Measurements from ENCODE around the gene COTL1.
"Not testable (repeated sequence)": the region's sequence is repeated elsewhere in the genome, so short reads cannot be mapped to it uniquely, and the experiment has no call there.

The COTL1 gene

DNA sequence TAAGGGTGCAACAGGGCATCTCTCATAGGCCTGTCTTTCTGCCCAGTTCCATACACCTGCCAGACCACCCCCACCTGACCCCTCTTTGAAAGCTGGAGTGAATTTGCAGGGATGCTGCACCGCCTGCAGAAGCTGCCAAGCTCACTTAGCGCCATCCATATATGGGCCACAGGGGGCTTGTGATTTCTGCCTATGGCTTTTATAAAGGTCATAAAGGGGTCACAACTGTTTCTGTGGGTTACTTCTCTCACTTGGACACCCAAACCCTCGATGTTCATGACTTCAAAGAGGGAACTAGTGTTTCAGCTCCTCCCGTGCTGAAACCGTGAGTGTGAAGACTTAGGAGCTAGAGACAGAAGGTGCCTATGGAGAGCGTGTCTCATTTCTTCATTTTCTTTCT is 89.6 kb downstream of the COTL1 start:
- DNase-seq (ENCODE audit: low read depth) = no peak

DNA sequence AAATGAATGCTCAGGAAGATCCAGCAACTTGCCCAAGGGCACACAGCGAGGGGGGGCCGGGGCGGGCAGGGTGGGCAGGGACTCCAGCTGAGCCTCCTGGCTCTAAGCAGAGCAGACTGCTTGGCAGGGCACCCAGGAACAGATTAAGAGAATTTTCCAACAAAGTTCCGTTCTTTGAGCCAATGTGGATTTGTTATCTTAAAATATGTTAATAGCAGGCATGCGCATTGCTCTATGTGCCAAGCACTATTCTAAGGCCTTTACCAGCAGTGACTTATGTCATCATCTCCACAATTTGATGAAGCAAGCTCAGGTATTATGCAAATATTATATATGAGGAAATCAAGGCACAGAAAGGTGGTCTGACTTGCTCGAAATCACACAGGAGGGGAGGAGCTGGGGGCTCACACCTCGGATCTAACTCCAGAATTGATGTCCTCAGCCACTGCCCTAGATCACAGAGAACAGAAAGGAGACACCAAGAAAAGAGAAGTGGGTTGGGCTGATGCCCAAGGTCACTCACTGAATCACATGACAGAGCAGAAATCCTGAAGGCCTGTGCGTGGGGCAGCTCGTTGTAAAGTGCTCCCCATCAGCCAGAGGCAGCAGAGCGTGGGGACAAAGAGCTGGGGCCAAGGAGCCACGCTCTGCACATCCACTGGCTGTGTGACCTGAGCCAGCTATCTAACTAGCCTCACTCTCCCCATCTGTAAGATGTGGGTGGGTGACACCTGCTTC is 90.2 kb downstream of the COTL1 start:
- no peak for DNase-seq (ENCODE audit: low read depth)

DNA sequence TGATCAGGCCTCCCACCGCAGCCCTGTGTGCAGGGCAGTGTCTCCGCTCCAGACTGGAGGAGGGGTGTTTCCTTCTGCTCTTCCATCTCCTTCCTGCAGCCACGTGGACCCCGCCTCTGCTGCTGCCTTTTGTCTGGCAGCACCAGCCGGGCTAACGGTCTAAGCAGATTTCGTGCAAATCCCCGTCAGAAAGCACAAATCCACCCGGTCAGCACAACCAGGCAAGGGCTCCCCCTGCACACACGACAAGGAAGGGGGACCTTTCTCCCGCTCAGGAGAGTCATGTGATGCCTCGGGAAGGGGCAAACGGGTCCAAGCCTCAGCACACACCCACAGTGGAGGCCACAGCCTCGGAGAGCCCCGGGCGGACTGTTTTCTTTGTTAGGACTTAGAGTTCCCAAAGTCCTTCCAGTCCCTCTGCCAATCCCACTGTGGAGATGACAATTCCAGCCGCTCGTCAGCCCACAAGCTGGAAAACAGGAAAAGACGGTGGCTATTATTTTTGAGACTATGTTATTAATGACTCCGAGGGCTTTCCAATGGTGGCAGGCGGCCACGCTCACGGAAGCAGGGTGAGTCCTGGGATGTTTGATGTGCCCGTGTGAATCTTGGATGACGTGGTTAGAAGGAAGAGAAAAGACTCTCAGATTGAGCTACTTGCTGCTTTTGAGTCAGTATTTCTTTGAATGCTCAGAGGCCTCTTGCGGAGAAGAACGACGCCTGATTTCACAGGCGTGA is 90.9 kb downstream of the COTL1 start:
- no peak for DNase-seq (ENCODE audit: low read depth)

DNA sequence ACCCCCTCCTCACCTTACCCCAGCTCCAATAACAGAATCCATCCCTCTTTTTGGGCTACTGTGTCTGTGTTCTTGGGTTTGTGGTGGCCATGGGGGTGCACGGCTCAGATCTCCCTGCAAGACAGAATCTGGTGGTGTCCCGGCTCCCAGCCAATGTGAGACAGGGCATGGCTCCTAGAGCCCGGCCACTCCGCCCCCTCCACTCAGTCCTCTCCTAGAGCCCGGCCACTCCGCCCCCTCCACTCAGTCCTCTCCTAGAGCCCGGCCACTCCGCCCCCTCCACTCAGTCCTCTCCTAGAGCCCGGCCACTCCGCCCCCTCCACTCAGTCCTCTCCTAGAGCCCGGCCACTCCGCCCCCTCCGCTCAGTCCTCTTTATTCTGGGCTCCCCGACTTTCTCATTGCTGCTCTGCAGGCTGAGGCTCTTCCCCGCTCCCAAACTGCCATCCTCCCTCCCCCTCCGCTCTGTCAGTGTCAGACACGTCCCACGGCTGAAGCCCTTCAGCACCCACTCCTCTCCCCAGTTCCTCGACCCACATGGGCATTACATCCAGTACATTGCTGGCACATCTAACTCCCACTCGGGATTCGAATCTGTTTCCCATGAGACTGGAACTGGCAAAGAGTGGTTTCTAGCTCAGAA is 92.8 kb downstream of the COTL1 start:
- DNase-seq (ENCODE audit: low read depth) = not testable (repeated sequence)

DNA sequence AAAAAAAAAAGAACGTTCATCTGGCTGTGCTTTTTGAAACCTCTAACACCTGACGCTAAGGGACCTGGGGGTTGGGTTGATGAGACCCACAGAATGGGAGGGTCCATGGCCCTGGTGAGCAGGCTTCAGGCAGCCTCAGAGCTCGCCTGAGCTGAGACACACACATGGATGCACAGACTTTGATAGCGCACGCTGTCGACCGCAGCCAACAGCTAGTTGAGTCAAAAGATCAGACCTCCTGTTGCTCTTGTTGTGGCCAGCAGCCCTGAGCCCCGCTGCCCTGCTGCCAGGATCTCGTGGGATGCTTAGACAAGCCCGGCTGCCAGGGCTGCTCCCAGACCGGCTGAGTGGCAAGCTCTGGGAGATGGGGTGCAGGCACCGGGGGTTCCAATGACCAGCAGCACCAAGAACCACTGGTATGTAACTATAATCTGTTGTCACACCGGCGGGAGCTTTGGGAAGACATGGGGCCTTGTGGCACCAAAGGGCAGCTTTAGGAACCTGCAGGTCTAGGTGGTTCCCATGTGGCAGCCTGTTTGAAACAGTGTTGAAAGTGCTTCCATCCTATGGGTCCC is 93.4 kb downstream of the COTL1 start:
- DNase-seq (ENCODE audit: low read depth) = no peak

DNA sequence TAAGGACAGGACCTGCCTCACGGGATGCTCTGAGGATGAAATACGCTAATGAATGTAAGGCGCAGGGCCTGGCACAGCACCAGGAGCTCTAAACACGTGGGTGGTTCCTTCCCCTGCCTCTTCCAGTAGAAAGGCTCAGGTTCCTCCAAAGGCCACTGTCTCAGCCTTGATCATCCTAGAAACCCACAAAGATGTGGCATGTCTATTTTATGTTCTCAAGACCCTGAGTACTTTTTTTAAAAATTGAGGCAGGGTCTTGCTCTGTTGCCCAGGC is 96.4 kb downstream of the COTL1 start:
- DNase-seq (ENCODE audit: low read depth) = no peak

DNA sequence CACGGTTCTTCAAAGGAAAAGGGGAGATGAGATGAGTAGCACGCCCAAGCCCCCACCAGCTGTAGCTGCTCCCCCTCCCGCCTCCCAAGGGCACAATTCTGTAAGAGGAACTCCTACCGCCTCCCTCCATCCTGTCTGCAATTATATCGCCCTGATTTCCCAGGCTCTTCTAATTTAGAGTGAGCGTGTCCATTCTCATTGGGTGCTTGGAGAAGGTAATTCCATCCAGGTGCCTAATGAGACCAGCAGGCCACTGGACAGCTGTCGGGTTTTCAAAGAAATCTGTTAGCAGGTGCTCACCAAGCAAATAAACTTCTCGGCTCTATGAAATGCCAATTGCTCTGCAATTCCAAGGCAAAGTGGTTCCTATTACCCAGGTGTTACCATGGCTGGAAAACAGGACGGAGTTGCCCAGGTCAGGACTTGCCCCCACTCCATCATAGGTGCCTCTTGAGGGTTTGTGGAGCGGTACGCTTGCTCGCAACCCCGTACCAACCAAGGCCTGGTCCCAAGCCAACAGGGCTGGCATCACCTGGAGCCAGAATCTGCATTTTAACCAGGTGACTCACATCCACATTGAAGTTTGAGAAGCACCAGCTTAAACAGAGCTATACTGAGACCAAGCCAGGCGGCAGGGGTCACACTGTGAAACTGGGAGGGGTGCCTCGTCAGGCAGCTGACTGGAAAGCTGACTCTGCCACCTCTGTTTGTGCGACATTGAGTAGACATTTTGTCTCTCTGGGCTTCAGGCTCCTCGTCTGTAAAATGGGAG is 97.0 kb downstream of the COTL1 start:
- DNase-seq (ENCODE audit: low read depth) = no peak

DNA sequence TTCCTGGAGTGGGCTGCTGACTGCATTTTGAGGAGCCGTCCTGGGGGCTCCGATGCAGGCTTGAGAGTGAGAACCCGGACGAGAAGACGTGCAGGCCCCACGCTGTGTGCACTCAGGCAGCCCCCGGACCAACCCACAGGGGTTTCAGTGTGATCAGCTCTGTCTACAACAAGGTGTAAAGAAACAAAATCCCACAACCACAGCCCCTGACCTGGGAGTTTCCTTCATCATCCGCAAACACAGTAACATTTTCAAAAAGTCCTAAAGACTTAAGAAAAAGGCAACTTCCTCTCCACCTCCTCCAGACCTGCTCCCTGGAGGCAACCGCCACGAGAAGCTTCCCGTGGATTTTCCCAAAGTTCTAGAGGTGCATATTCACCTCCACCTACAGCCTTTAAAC is 98.0 kb downstream of the COTL1 start:
- DNase-seq (ENCODE audit: low read depth) = no peak

DNA sequence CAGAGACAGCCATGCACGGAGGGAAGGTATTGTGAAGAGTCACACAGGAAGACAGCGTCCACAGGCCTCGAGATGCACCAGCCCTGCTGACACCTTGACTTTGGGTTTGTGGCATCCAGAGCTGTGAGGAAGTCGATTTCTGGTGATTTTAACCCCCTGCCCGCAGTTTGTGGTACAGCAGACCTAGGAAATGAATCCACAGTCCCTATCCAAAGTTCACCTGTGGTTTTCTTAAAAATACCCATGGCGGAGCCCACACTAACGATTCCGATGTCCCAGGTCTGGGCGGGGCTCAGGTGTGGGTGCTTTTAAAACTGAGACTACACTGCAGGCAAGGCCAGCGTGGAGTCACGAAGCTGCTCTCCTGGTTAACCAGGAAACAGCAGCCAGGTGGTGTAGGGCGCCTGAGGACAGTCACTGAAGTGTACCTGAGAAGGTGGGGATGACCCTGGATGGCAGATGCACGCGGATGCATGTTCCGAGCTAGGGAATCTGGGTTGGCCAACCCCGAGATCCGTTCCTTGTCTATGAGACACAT is 99.0 kb downstream of the COTL1 start:
- DNase-seq (ENCODE audit: low read depth) = peak; percentile 34

DNA sequence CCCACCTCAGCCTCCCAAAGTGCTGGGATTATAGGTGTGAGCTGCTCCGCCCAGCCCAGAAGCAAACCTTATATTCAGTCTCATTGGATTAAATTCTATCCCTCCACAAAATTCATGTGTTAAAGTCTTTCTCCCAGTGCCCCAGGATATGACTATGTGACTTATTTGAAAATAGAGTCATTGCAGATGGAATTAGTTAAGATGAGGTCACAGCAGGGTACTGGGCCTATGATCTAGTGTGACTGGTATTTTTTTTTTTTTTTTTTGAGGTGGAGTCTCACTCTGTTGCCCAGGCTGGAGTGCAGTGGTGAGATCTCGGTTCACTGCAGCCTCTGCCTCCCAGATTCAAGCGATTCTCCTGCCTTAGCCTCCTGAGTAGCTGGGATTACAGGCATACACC is 99.7 kb downstream of the COTL1 start:
- DNase-seq (ENCODE audit: low read depth) = not testable (repeated sequence)

DNA sequence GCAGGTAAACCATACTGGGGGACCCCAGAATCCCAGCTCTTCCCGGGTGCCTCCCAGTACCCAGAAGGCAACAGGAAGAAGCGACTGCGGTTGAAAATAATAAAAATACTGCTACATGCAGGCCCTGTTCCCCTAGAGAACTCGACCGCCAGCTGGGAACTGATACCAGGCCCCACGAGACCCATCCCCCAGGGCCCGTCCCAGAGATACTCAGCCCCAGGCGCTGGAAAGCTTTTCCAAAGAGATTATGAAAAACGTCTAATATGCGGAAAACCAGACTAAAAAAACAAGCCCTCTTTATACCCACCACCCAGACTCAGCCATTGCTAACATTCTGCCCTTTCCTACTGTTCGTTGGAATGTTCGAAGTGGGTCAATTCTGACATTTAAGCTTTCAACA is 100.5 kb downstream of the COTL1 start:
- no peak for DNase-seq (ENCODE audit: low read depth)

All from stimulated activated CD8-positive, alpha-beta memory T cell treated with anti-CD3 and anti-CD28 coated beads, Interleukin-12 subunit alpha, Interleukin-12 subunit beta, amount 100 ng/mL, for 1 hour (primary cell).